GM21447 (cell line): Measurements from ENCODE around the gene XDH.

Source experiments
- ATAC-seq: cut with Tn5 transposase; IDR thresholded peaks from one replicate; pipeline ENCODE4 v1.9.1; 2021; ENCODE audit not compliant: unreplicated experiment

Gene XDH

DNA sequence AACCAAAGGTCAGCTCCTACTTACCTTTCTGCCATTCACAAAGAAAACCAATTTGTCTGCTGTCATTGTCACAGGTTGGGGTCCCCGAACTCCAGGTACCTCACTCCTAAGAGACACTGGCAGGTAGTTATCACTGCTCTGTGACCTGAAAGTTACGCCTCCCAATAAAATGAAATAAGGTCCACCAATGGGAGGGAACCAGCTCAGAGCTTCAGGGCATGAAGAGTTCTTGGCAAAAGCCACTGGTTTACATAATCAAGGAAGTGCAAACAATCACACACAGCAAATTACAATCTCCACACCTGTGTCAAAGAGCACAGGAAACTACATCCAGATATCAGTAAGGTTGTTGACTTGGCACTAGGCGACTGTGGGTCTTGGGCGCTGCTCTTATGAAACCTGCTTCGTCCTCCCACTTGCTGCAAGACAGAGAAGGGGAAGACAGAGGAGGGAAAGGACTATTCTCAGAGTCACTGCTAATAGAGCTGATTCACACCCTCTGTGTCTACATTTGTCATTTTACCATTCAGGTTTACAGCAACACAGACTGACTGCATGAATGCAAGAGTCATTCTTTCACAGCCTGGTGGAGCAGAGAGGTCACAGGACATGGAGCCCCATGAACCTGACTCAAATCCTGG lies at the start of gene XDH:
Gene XDH (minus strand): TSS at position 142 of the 641 bp plus-strand sequence. CDS start 76 bp downstream, at position 66.
- ATAC-seq = no peak

DNA sequence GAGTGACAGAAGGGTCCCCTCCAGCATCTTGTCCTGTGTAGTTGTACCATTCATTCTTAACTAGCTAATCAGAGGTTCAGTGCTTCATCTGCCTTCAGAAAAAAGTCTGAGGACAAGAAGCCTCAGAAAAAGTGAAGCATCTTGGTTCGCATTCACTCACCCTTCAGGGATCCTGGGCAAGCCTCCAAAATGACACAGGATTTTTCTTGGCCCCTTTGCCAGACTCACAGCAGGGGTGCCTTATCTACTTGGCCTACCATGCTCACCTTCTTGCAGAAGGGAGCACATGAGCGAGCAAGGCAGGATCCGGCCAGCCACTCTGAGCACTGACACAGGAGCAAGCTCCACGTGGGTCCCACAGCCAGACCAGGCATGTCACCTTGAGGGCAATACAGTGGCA lies 43.1 kb upstream of the XDH start:
- ATAC-seq = no peak

DNA sequence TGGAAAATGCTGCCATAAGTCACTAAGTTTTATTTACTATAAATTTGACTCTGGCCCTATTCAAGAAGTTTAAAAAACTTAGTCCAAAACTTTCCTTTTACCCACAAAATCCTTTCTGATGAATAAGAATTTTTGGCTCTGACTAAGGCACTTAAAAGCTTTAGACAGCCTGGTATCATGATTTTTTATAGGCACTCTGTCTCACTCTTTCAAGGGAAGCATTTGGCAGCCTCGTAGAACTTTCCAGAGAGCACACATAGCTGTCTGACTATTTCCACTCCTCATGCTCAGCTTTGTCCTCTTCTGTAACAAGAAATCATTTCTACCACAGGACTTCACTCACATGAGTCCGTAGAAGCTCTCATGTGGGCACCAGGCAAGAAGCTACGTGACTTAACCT lies 32.3 kb upstream of the XDH start:
- no peak for ATAC-seq

DNA sequence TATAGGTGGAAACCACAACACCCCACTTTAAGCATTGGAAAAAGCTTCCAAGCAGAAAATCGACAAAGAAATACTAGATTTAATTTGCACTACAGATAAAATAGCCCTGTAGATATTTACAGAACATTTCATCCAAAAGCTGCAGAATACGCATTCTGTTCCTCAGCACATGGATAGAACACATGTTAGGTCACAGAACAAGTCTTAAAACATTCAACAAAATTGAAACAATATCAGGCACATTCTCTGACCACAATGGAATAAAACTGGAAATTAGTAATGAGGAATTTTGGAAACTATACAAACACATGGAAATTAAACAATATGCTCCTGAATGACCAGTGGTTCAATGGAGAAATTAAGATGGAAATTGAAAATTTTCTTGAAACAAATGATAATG lies 27.8 kb upstream of the XDH start:
- ATAC-seq = no peak

DNA sequence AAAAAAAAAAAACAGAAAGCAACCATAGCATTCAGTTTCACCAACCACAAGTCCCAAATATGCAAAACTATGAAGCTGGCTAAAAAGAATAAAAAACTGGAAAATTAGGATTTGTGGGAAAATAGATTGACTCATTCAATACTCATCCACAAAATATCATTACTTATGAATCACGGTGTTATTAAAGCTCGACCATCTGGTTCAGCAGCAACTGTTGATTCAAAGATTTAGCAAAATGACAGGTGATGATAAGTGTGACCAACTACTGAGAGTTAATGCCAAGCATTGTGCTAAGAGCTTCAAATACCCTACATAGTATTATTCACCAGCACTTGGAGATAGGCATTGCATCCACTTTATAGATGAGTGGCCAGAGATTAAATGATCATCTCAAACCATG lies 26.2 kb upstream of the XDH start:
- ATAC-seq = no peak

DNA sequence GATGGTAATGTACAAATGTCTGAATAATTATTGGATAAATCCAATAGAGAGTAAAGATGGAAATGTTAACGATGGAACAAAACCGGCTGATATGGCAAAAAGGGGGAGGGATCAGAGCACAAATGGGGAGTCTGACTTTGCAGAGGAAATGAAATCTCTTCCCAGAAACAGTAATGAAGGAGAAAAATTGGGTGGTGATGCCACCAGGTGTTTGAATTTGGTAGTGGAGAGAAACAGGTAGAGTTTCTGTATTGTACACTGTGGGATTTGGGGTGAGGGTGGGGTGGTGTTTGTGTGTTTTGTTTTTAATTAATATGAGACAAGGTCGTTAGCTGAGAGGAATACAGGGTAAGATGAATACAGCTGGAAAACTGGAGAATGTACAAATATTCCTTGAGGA lies 20.4 kb upstream of the XDH start:
- no peak for ATAC-seq

DNA sequence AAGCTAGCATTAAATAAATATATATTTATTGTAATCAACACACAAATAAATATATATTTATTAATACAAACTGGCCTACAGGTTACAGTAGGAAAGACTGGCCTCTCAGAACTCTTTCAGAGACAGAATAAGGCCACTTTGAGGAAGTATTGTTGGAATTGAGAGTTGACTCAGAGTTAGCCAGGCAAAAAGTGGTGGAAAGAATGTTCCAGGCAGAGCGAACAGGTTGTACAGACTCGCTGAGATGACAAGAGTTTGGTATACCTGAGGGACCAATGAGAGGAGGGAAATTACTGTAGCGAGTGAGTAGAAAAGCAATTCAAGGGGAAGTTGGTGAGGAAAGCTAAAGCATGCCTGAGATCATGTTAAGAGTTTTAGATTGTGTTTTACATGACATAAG lies 19.0 kb upstream of the XDH start:
- no peak for ATAC-seq

DNA sequence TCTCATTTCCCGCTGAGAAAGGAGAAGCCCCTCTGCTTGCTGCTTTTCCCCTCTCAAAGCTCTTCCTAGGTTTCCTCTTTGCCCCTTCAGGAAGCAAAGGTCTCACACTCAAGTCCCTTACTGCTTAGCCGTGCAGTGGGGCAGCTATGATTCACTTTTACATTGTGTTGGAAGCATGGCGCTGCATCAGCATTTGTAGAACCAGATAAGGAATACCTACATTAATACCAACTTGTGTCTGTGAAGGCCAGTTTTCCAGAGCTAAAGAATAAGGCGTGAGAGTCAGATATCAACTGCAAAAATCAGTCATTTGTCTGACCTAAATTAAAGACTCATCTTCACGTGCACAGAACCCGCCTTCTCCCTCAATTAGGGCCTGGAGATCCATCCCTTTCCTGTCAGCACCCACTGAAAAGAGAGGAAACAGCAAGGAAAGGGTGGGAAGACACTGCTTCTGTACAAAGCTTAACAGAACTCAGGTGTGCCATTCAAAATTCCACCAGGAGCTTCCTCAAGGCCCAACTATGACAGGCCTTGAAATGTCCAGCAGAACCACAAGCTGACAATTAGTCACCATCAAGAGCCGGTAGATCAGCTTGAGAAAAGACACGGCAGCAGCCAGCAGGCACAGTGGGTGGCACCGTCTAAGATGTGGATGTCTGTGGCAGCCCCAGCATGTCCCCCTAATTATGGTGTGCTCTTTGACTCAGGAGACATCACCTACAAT lies 16.1 kb upstream of the XDH start:
- no peak for ATAC-seq

DNA sequence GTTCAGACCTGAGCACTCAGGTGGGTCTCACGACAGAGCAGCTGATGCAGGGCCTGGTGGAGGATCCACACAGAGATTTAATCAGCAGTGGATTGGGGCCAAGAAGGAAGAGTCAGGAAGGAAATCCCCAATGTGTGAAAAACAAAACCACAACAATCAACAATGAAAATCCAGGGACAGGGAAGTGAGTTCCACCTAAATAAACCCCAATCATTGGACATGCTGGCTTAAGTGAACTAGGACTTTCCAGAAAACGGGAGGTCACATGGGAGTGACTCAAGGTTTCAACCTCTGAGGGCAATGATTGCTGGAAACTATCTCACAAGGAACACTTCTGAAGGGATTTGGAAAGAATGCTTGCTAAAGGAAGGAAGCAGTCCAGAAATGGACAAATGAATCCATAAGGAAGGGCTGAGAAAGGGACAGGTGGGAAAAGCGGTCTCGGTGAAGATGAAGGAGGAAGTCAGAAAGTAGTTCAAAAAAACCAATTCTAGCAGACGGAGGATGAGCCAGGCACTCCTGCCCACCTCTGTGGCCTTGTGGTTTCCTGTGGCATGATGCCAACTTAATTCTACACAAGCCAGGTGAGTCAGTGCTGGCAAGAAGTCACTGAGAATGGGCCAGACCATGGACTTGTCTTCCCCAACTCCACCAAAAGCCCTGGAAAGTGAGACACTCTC lies 15.4 kb upstream of the XDH start:
- ATAC-seq = no peak

DNA sequence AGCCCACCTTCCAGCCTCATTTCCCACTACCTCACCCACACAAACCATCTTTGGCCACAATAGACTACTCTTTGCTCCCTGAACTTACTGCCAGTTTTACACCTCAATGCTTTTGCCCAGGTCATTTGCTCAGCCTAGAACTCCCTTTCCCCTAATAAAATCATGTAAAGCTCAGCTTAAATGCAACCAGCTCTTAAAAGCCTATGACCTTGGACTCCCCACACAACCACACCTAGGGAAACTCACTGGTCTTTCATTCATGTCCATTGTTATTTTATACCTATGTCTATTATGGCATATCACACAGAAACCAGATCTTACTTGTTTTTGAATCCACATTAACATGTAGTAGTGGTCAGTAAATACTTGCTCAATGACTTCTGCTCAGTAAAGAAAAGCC lies 14.5 kb upstream of the XDH start:
- no peak for ATAC-seq

DNA sequence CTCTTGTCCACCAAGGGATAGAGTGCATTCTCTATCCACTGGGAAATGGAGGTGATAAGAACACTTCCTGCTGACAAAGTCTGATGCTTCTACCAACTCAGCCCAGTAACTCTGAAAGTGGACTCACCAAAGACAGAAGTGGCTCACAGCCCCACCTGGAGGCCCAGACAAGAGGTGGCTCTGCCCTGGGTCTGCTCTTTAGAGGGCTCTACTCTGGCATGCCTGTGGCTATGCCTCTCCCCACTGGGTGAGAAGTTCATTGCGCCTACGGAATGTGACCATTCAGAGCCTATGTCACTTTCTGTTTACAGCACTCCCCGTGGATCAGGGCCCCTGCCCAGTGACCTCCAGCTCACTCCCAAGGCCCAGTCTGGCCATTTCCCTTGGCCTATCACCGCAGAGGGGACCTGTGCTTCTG lies 13.5 kb upstream of the XDH start:
- no peak for ATAC-seq

DNA sequence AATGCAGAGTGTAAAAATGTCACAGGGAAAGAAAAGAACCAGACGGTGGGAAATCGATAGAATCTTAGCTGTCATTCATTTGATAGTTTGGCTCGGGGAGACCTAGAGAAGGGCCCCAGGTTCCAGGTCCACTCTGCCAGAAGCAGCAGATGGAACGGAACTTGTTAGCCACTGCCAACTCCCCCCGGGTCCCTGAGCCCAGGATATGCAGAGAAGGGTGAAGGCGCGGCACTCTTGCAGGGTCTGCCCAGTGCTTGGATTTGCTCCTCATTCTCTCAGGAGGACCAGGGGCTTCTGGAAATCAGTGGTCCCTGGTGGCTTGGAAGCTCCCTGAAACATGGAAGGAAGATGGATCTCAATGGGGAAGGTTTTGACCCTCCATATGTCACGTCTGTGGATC lies 11.6 kb upstream of the XDH start:
- ATAC-seq = no peak

DNA sequence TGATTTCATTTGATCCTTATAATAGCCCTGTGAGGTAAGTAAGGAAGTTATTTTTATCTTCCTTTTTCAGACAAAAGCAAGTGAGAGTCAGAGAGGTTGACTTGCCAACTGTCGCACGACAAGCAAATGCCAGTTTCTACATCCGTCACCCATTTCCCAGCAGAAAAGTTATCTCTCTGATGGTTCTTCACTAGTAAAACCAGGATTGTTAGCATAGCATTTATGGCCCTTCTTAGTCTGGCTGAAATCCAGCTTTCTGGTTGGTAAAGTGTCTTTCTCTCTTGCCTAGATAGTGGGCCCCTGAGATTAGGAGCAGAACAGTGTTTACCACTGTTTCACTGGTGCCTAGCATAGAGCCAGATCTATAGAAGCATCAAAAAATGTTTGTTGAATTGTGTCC lies 7.1 kb upstream of the XDH start:
- no peak for ATAC-seq

DNA sequence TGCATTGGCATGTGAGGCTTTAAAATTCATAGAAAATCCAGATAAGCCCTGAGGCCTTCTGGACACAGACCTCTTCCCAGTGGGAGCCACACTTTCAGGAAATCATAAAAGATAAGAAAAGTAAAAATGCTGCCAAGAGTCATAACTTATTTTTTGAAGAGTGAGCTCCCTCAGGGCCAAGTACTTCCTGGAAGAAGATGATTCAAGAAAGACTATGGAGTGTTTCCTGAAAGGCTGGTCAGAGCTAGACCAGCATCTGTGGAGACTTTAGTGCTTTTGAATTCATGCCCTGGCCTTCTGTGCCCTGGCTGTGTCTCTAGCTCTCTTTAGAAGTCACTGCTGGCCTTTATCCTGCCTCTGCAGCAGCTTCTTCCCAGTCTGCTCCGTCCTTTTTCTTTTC lies 6.4 kb upstream of the XDH start:
- no peak for ATAC-seq

DNA sequence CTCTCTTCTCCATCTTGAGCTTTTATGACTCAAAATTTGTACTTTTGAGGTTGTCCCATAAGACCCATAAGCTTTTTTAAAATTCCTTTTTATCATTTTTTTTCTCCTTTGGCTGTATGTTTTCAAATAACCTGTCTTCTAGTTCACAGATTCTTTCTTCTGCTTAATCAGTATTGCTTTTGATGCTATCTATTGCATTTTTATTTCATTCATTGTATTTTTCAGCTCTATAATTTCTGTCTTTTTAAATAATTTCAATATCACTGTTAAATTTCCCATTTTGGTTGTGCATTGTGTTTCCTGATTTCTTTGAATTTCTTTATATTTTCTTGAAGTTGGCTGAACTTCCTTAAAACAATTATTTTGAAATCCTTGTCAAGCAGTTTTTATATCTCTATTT lies 4.8 kb upstream of the XDH start:
- no peak for ATAC-seq

DNA sequence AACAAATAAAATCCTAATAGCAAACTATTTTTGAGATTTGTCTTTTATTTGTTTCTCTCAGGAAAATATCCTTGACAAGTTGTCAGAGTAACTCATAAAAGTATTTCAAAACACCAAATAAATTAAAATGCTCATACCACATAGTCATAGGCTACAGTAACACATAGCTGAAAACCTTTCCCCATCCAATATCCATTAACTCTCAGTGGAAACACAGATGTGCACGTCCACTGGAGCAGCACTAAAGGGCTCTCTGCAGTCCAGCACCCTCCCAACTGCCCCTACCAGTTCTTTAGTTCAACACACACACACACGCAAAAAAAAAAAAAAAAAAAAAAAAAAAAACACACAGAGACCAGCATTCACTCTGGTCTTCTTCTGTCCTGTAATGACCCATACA lies 879 bp upstream of the XDH start:
- ATAC-seq = no peak

DNA sequence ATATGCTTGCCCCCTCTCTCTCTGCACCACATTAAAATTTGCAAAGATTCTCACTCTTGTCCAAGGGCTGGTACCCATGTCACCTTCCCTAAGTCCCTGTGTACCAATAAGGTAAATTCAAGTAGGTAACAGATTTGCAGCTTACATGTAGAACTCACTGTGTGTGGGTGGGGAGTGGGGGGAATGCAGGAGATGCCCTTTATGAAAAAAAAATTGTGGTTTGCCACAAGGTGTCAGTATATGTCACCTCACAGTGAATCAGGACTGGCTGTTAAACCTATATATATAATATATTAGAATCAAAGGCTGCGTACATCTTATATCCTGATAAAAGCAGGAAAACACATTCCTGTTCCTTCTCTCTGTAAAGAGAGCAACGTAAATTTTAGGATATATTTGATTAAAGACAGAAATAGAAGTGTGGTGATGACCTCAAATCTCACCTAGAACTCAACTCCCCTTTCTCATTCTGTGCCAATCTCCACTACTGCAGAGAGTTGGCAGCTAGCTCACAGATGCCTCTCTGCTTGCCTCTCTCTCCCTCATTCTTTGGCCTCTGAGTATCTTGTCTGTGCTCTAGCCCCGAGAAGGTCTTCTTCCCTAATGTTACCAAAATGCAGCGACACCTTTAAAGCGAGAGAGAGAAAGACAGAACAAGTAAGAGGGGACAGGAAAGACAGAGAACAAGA lies 536 bp downstream of the XDH start:
- no peak for ATAC-seq

DNA sequence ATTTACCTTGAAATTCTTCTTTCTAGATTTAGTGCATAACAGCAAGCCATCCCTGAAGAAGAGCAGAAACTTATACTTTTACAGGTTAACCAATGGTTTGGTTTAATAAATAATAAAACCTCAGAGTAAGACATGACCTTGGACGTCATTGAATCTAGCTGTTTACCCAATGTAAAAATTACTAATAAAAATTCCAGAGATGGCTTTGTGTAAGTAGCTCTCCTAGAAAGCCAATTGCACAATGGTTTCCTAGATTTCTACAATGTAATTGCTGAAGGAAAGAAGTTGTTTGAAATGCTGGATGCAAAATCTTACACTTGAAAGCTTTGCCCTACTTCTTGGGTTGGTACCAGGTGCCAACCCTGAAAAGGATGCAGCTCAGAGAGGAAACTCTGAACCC lies 1.5 kb downstream of the XDH start:
- ATAC-seq = no peak

DNA sequence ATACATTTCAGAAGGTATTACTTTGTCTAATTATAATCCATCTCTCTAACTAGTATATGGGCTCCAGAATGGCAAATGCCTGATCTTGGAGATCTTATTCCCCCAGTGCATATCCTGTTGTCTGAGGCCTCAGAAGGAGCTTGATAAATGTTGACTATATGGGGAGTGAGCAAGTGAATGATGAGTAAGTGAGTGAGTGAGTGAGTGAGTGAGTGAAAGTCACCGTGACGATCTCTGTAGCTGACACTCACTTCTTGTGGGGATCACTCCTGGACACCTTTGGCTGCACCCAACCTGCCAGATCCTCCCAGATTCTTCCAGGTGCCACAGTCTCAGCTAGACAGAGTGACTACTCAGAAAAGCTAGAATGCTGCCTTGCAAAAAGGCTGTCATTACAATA lies 2.8 kb downstream of the XDH start:
- no peak for ATAC-seq

DNA sequence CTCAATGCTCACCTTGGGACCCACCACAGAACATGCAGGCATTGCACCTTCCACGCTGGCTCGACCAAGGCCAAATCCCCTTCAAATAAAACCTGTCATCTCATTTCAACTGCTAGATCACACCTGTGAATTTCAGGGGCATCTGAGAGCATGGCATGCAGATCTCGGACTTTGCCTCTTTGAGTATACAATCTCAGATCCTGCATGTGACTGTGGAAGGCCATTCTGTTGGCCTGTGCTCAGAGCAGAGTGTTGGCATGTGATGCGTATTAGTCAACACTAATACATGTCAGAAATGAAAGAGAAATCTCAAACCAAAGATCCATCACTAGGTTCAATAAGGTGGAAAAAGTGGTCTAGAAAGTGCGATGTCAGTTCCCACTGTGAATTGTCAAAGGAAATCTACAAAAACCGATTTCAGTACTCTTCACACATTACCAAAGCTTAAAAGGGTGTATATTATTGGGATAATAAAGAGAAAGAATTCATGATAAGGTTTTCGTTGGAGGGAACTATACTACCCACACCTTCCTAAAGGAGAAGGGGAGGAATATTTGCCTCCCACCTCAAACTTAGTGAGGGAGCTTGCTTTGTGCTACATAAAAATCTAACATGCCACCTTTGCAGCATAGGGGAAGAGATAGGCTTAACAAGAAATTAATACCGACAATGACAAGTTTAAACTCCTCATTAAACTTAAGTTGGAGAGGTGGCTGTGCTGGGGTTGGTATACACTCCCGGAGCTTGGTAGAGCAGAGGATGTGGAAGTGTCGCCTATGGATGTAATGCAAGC lies 7.8 kb downstream of the XDH start:
- ATAC-seq = no peak

DNA sequence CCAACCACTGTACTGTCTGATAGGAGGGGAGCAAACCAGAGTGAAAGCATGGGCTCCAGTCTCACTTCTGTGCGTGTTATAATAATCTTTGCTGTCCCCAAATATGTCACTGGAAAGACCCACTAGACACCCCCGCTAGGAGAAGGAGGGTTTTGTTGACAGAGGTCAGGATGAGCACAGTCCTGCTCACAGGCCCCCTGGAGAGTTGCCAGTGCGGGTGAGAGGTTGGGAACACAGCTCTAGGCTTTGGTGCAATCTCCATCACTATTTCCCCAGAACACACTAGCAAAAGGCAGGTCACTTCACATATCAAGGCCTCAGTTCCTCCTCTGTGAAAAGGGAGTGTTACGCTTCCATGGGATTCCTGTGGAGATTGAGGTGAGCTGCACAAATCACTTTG lies 9.7 kb downstream of the XDH start:
- no peak for ATAC-seq
